Activated naive CD8-positive, alpha-beta T cell treated with anti-CD3 and anti-CD28 coated beads, Interleukin-2, amount 50 U/mL, for 24 hours (primary cell): ENCODE results near the gene ATP10B.
A peak's percentile ranks its signal among the peaks of the same experiment; 100 is the strongest.

ENCODE experiments used
- ATAC-seq: fragments of 150-1000 bp; cut with Tn5 transposase; one replicate; pipeline ENCODE4 v1.10.0; 2021
- DNase-seq: peaks from one replicate; pipeline ENCODE4 v3.0.0; 2021
- H3K27ac Mint-ChIP-seq: one replicate; pipeline ENCODE4 v1.8.0; 2021; ENCODE audit warnings: mild to moderate bottlenecking, mixed read lengths
- H3K27me3 Mint-ChIP-seq: one replicate; pipeline ENCODE4 v1.8.0; 2021; ENCODE audit warnings: mixed read lengths
- H3K36me3 Mint-ChIP-seq: one replicate; pipeline ENCODE4 v1.8.0; 2021; ENCODE audit warnings: low read depth, mixed read lengths
- H3K4me1 Mint-ChIP-seq: one replicate; pipeline ENCODE4 v1.8.0; 2021; ENCODE audit warnings: mixed read lengths
- H3K4me3 Mint-ChIP-seq: one replicate; pipeline ENCODE4 v1.8.0; 2021; ENCODE audit warnings: mild to moderate bottlenecking, moderate library complexity, mixed read lengths
- H3K9me3 Mint-ChIP-seq: one replicate; pipeline ENCODE4 v1.8.0; 2021; ENCODE audit warnings: mixed read lengths

Gene ATP10B

GRCh38 chr5:160635046-160635445, 217.0 kb downstream of the ATP10B start:
- no peak overlapping the region for H3K4me3 Mint-ChIP-seq
- peaks cover 8% of the 10 kb centered on the region for H3K9me3 Mint-ChIP-seq
- no peak for ATAC-seq
- H3K27me3 Mint-ChIP-seq = peaks cover 10% of the 10 kb centered on the region
- no peak for DNase-seq
- H3K27ac Mint-ChIP-seq = no peak overlapping the region
- no peaks in the 10 kb centered on the region for H3K36me3 Mint-ChIP-seq
- H3K4me1 Mint-ChIP-seq = no peaks in the 10 kb centered on the region

- no peak overlapping the region for H3K4me3 Mint-ChIP-seq
- H3K27ac Mint-ChIP-seq = no peak overlapping the region
- H3K27me3 Mint-ChIP-seq = peaks cover 17% of the 10 kb centered on the region
- H3K9me3 Mint-ChIP-seq = peaks cover 3% of the 10 kb centered on the region
- no peak for ATAC-seq
- no peak for DNase-seq
- no peaks in the 10 kb centered on the region for H3K36me3 Mint-ChIP-seq
- H3K4me1 Mint-ChIP-seq = no peaks in the 10 kb centered on the region
These were observed 223.0 kb downstream of the ATP10B start for GRCh38 chr5:160629003-160629402.

DNA sequence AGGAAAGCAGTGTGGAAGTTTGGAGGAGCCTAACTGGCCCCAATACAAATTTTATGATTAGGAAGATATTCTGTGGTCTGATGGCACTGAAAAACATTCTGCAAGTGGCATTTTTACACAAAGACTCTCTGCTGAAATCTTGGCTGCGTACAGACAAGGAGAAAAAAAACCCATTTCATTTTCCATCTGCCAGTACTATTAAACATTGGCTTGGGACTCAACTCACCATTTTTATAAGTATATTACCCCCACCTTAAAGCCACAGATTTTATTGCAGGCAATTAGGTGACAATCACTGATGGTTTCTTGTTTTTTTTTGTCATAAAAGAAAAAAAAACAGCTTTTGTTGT, 223.4 kb downstream of the ATP10B start:
- no peak overlapping the region for H3K4me3 Mint-ChIP-seq
- peaks cover 17% of the 10 kb centered on the region for H3K27me3 Mint-ChIP-seq
- DNase-seq (no peak), ATAC-seq (no peak)
- H3K4me1 Mint-ChIP-seq = no peaks in the 10 kb centered on the region
- no peaks in the 10 kb centered on the region for H3K36me3 Mint-ChIP-seq
- peaks cover 3% of the 10 kb centered on the region for H3K9me3 Mint-ChIP-seq
- H3K27ac Mint-ChIP-seq = no peak overlapping the region

- no peak overlapping the region for H3K27ac Mint-ChIP-seq
- peaks cover 3% of the 10 kb centered on the region for H3K9me3 Mint-ChIP-seq
- peaks cover 18% of the 10 kb centered on the region for H3K27me3 Mint-ChIP-seq
- ATAC-seq = no peak
- H3K36me3 Mint-ChIP-seq = no peaks in the 10 kb centered on the region
- no peak overlapping the region for H3K4me3 Mint-ChIP-seq
- H3K4me1 Mint-ChIP-seq = no peaks in the 10 kb centered on the region
- no peak for DNase-seq
These were observed 223.9 kb downstream of the ATP10B start for GRCh38 chr5:160627921-160628618.

GRCh38 chr5:160626322-160626721, 225.7 kb downstream of the ATP10B start:
- DNase-seq = no peak
- Mint-ChIP-seq H3K36me3 (no peaks in the 10 kb centered on the region), H3K9me3 (no peaks in the 10 kb centered on the region), H3K4me1 (peaks cover 3% of the 10 kb centered on the region), H3K27me3 (peaks cover 20% of the 10 kb centered on the region), H3K27ac (no peak overlapping the region), H3K4me3 (no peak overlapping the region)
- no peak for ATAC-seq

- ATAC-seq (no peak), DNase-seq (no peak)
- H3K27me3 Mint-ChIP-seq = peaks cover 6% of the 10 kb centered on the region
- no peaks in the 10 kb centered on the region for H3K9me3 Mint-ChIP-seq
- no peaks in the 10 kb centered on the region for H3K36me3 Mint-ChIP-seq
- H3K27ac Mint-ChIP-seq = no peak overlapping the region
- H3K4me3 Mint-ChIP-seq = no peak overlapping the region
- peaks cover 3% of the 10 kb centered on the region for H3K4me1 Mint-ChIP-seq
These were observed 230.5 kb downstream of the ATP10B start for GRCh38 chr5:160621526-160621925.

GRCh38 chr5:160620401-160620800, 231.6 kb downstream of the ATP10B start:
- H3K27me3 Mint-ChIP-seq = peaks cover 6% of the 10 kb centered on the region

GRCh38 chr5:160619381-160619780, 232.6 kb downstream of the ATP10B start:
- H3K27me3 Mint-ChIP-seq = peaks cover 6% of the 10 kb centered on the region
- DNase-seq (no peak), ATAC-seq (no peak)
- no peak overlapping the region for H3K27ac Mint-ChIP-seq
- peaks cover 3% of the 10 kb centered on the region for H3K4me1 Mint-ChIP-seq
- no peak overlapping the region for H3K4me3 Mint-ChIP-seq
- no peaks in the 10 kb centered on the region for H3K36me3 Mint-ChIP-seq
- no peaks in the 10 kb centered on the region for H3K9me3 Mint-ChIP-seq

More at GRCh38 chr5:160620401-160620800, 231.6 kb downstream of the ATP10B start:
- no peak overlapping the region for H3K27ac Mint-ChIP-seq
- ATAC-seq (no peak), DNase-seq (no peak)
- H3K4me3 Mint-ChIP-seq = no peak overlapping the region
- H3K36me3 Mint-ChIP-seq = no peaks in the 10 kb centered on the region
- peaks cover 3% of the 10 kb centered on the region for H3K4me1 Mint-ChIP-seq
- no peaks in the 10 kb centered on the region for H3K9me3 Mint-ChIP-seq

- Mint-ChIP-seq H3K36me3 (no peaks in the 10 kb centered on the region), H3K4me3 (no peak overlapping the region), H3K4me1 (peaks cover 3% of the 10 kb centered on the region), H3K27ac (no peak overlapping the region), H3K27me3 (peaks cover 6% of the 10 kb centered on the region), H3K9me3 (no peaks in the 10 kb centered on the region)
- no peak for DNase-seq
- no peak for ATAC-seq
These were observed 233.7 kb downstream of the ATP10B start for GRCh38 chr5:160618286-160618685.

DNA sequence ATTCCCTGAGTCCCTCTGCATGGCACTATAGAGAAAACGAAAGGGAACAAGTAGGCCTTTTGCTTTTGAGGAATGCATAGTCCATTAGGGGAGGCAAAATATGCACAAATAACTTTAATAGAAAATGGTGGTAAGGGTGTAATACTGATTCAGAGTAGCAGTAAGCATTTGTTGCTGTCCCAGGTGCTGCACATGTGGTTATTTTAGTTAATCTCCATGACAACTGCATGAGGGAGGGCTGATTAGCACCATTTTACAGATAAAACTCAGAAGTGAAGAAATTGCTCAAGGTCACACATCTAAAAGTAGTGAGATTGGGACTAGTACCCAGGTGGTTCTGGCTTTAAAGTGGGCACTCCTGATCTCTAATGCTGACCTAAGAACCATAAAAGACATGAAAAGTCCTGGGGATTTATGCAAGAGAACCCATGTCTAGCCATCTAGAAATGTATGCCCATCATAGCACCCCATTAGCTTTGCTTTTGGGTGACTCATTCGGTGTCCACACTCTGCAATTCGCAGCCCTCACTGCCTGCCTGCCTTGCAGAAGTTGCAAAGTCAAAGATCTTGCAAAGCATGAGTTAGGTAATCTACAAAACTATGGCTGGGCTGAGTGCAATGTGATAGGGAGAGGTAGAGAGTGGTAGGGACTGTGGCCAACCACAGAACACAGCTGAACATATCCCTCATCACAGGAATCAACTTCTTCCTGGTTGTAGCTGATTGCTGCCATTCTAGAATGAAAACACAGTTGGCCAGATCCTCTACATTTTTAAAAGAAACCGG, 235.1 kb downstream of the ATP10B start:
- H3K36me3 Mint-ChIP-seq = no peaks in the 10 kb centered on the region
- no peak overlapping the region for H3K27ac Mint-ChIP-seq
- H3K9me3 Mint-ChIP-seq = no peaks in the 10 kb centered on the region
- ATAC-seq (no peak), DNase-seq (no peak)
- no peak overlapping the region for H3K4me3 Mint-ChIP-seq
- H3K27me3 Mint-ChIP-seq = peaks cover 1% of the 10 kb centered on the region
- H3K4me1 Mint-ChIP-seq = peaks cover 3% of the 10 kb centered on the region

- no peak overlapping the region for H3K4me3 Mint-ChIP-seq
- DNase-seq (no peak), ATAC-seq (no peak)
- H3K36me3 Mint-ChIP-seq = no peaks in the 10 kb centered on the region
- no peaks in the 10 kb centered on the region for H3K4me1 Mint-ChIP-seq
- no peaks in the 10 kb centered on the region for H3K9me3 Mint-ChIP-seq
- H3K27ac Mint-ChIP-seq = no peak overlapping the region
- peaks cover 2% of the 10 kb centered on the region for H3K27me3 Mint-ChIP-seq
These were observed 237.9 kb downstream of the ATP10B start for GRCh38 chr5:160614136-160614535.

- Mint-ChIP-seq H3K9me3 (no peaks in the 10 kb centered on the region), H3K4me1 (peaks cover 6% of the 10 kb centered on the region), H3K36me3 (no peaks in the 10 kb centered on the region), H3K27ac (no peak overlapping the region), H3K4me3 (no peak overlapping the region), H3K27me3 (no peaks in the 10 kb centered on the region)
- ATAC-seq (no peak), DNase-seq (no peak)
These were observed 246.7 kb downstream of the ATP10B start for GRCh38 chr5:160605266-160605665.

DNA sequence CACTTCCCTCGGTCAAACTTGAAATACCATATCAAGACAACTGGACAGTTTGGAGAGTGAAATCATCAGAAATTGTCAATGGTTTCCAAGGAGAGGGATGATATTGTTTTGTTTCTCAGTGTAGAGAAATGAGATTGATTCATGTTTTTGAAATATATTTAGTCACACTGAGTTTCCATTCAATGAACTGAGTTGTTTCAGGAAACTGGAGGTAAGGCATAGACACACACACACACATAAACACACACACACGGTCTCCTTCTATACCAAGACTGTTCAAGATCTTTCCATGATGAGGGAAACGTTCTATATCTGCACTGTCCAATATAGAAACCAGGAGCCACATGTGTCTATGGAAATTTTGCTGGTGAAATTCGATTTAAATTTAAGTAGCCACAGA, 247.5 kb downstream of the ATP10B start:
- DNase-seq (no peak), ATAC-seq (peak; percentile 52)
- Mint-ChIP-seq H3K4me1 (peaks cover 6% of the 10 kb centered on the region), H3K9me3 (no peaks in the 10 kb centered on the region), H3K36me3 (no peaks in the 10 kb centered on the region), H3K27me3 (no peaks in the 10 kb centered on the region), H3K27ac (peak overlapping the region; percentile 2), H3K4me3 (no peak overlapping the region)

DNA sequence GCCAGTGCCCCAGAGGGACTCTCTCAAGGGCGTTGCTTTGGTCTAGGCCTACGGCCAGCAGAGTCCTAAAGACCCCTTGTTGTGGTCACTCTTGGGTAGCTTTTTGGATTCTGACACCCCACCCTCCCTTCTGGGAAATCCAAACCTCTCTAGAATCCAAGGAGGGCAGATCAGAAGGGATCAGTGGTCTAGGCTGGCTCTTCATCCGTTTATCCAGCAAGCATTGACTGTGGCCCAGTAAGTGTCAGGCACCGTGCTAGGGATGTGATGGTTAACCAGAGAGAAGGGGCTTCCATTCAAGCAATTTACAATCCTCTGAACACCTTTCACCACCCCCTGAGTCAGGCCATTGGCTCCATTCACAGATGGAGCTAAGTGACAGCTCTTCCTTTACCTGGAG, 249.3 kb downstream of the ATP10B start:
- Mint-ChIP-seq H3K4me1 (peaks cover 6% of the 10 kb centered on the region), H3K9me3 (no peaks in the 10 kb centered on the region)
- ATAC-seq = no peak

GRCh38 chr5:160601046-160601445, 251.0 kb downstream of the ATP10B start:
- no peak for ATAC-seq
- Mint-ChIP-seq H3K27me3 (no peaks in the 10 kb centered on the region), H3K36me3 (no peaks in the 10 kb centered on the region)

More for the DNA sequence above, 249.3 kb downstream of the ATP10B start:
- no peaks in the 10 kb centered on the region for H3K36me3 Mint-ChIP-seq
- H3K4me3 Mint-ChIP-seq = no peak overlapping the region
- no peak overlapping the region for H3K27ac Mint-ChIP-seq
- H3K27me3 Mint-ChIP-seq = no peaks in the 10 kb centered on the region
- no peak for DNase-seq

More at GRCh38 chr5:160601046-160601445, 251.0 kb downstream of the ATP10B start:
- Mint-ChIP-seq H3K4me1 (peaks cover 6% of the 10 kb centered on the region), H3K9me3 (no peaks in the 10 kb centered on the region), H3K4me3 (no peak overlapping the region), H3K27ac (no peak overlapping the region)
- no peak for DNase-seq
